RPMI8226 (cell line): ENCODE results near the gene APPL2.
"Not testable (repeated sequence)": the region's sequence is repeated elsewhere in the genome, so short reads cannot be mapped to it uniquely, and the experiment has no call there.

Experiments
- DNase-seq: peaks from one replicate; pipeline ENCODE4 v3.0.0-alpha.2; 2015

Gene APPL2

DNA sequence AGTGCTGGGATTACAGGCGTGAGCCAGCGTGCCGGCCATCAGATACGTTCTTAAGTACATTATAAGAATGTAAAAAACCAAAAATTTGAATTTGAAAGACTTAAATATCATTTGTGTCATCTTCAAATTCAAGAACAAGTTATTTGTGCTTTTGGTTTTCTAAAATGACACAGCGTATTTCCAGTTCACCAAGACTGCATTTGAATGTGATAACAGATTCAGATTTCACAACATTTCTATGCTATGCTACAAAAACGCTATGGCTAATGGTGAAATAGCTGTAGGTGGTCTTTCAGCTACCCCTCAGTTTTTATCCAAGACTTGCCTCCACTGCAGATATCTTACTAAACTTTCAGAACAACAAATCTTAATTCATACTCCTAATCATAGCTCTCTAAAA lies 46.7 kb downstream of the APPL2 start:
- DNase-seq: no peak

DNA sequence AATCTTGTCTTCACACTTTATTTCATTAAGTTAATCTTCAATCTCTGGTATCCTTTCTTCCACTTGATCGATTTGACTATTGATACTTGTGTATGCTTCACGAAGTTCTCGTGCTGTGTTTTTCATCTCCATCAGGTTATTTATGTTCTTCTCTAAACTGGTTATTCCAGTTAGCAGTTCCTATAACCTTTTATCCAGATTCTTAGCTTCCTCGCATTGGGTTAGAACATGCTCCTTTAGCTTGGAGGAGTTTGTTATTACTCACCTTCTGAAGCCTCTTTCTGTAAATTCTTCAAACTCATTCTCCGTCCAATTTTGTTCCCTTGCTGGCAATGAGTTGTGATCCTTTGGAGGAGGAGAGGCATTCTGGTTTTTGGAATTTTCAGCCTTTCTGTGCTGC lies 52.0 kb downstream of the APPL2 start:
- DNase-seq: not testable (repeated sequence)

DNA sequence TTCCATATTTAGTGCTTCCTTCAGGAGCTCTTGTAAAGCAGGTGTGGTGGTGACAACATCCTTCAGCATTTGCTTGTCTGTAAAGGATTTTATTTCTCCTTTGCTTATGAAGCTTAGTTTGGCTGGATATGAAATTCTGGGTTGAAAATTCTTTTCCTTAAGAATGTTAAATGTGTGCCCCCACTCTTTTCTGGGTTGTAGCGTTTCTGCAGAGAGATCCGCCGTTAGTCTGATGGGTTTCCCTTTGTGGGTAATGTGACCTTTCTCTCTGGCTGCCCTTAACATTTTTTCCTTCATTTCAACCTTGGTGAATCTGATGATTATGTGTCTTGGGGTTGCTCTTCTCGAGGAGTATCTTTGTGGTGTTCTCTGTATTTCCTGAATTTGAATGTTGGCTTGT lies 52.6 kb downstream of the APPL2 start:
- DNase-seq: not testable (repeated sequence)

DNA sequence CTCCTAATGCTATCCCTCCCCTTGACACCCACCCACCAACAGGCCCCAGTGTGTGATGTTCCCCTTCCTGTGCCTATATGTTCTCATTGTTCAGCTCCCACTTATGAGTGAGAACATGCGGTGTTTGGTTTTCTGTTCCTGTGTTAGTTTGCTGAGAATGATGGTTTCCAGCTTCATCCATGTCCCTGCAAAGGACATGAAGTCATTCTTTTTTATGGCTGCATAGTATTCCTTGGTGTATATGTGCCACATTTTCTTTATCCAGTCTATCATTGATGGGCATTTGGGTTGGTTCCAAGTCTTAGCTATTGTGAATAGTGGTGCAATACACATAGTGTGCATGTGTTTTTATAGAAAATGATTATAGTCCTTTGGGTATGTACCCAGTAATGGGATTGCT lies 56.9 kb downstream of the APPL2 start:
- DNase-seq: not testable (repeated sequence)

DNA sequence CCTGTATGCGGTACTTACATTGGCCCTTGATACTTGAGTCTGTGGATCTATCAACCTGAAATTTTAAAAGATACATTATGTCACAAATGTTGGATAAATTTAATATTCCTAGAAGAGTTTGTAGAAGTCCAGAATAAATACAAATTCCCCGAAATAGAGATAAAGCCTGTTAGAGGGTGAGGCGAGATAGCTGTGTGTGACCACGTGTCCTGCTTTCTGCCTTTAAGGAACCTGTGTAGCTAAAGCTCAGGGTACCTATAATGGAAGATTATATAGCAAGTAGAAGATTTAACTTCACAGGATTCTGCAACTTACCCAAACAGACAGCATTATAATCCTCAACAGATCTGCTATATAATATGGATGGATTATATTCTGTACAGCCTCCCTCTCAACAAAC lies 58.8 kb downstream of the APPL2 start:
- DNase-seq: no peak

DNA sequence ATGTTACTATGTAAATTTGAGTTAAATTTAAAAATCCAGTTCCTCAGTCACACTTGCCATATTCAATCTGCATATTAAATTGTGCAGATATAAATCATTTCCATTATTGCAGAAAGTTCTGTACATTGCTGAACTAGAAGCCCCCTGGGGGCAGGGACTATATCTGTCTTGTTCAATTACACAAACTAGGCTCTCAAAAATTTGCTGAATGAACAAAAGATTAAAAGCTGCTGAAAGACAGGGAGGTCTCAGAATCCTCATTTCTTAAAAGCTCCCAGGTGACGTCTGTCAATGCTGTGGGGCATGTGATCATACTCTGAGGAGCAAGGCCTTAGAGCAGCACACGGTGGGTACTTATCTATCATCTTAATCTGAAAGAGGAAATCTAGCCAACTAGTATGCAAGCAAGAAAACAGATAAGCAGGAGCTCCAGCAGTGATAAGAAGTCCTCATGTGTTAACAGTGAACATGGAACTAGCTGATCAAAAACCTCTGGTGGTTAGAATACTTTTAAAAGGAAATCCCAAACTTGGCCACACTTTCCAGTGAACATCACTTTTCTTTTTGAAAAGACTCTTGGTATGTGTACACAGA lies 60.5 kb downstream of the APPL2 start:
- DNase-seq: no peak

DNA sequence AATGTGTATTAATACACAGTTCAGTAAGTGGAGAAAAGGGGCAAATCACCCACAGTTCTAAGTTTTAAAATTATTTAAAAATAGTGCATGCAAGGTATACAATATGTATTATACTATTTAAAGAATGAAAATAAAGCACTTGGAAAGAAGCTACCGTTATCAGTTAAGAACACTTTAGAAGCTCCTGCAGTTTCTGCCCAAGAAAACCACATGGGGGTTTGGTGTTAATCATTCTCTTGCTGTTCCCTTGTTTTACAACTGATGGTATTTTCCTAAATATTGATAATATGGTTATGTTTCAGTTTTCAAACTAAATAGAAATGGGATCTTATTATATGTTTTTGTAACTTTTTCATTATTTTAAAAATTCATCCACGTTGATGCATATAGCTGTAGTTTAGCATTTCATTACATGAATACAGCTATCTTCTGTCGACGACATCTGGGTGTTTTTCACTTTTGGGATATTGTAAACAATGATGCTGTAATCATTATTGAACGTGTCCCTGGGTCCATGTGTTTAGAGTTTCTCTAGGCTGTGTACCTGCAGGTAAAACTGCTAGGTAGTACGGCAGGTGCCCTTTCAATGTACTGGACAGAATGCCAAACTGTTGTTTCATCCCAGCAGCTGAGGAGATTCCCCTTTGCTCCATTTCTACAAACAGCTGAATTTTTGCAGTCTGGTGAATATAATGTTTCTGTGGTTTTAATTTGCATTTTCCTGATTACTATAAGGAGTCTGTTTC lies 64.1 kb downstream of the APPL2 start:
- no peak for DNase-seq

DNA sequence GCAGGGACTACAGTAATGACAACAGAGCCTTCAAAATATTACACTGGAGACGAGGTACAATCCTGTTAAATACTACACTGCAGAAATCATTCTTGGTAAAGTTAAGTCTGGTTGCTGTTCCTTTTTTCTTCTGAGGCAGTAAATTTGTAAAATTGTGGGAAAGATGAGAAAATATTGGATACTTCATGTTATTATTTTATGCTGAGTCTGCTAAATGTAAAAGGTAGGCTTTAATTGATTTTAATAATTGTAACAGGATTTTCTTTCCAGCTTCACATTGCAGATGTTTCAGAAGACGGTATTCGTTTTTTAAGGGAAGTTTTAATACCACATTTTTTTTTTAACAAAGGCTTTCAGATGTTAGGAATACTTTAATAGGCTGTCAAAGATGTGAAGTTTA lies 65.8 kb downstream of the APPL2 start:
- DNase-seq: no peak

DNA sequence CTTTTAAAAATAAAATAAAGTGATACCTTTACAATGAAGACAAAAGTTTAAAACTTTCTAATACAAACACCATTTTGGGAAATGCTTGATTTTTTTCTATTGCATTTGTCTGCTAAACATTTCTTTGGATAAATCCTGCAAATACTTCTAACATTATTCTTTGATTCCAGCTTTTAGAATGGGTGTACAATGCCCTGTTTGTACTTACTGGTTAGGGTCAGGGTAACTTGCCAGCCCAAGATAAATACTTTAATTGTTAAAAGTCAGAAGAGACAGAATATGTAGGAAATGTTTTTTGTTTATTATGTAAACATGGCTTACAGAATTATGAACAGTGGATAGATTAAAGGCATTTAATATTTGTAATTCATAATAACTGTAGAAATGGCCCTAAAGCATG lies 68.0 kb downstream of the APPL2 start:
- no peak for DNase-seq

DNA sequence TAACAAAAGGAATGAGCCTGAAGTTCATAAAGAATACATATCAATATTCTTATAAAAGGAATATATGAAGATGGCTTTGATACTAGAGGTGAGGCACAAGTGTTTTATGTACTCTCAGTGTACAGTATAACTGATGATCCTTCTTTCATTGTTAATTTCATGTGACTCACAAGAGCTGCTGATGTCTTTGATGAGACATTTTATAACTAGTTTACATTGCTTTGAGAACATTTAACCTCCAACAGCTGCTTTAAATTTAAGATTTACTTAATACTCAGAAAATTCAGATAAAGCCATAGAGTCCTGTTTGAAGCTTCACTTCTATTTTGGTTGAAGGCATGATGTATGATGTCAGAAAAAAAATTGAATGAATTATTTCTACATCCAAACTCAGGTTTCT lies 68.6 kb downstream of the APPL2 start:
- DNase-seq: no peak

DNA sequence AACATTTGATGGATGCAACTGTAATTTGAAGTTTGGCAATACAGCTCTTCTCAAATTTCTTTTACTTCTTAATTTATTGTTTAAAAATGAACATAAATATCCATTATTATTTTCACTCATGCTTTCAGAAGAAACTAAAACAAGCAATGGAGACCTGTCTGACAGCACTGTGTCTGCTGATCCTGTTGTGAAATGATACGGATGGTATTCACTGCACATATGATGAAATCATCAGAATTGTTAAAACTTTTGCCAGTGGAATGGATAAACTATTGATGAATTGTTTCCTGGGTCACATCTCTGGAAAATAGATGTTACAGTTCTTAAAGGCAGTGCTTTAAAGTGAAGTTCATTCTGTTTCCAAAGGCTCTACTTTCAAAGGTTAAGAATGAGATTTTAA lies 69.2 kb downstream of the APPL2 start:
- DNase-seq: no peak

DNA sequence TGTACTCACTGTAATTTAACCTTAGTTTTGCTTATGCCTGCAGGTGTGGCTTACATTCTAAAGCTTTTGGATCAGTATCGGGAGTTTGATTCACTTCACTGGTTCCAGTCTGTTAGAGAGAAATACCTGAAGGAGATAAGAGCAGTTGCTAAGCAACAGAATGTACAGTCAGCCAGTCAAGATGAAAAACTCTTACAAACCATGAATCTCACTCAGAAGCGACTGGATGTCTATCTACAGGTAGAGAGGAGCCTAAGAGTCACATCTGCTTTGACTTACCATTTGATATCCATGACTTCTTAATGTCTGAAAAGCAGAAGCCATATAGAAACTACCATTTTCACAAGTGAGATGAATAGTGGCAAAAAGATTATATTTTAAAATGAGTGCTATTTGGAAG lies 71.9 kb downstream of the APPL2 start:
- no peak for DNase-seq

DNA sequence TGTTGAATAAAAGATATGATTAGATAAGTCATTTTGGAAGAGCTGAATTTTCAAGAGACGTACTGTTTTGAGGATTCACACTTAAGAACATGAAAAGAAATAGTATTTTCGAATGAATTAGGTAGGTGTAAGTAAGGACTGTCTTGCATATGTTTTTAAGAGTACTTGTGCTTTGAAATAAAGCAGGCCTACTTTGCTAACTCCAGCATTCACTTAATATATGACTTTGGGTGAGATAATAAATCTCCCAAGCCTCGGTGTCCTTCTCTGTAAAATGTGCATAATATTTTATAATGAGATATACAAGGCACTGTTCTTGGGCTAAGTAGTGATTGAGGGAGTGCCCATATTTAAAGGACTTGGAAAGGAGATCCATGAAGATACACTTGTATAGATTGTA lies 73.8 kb downstream of the APPL2 start:
- no peak for DNase-seq

DNA sequence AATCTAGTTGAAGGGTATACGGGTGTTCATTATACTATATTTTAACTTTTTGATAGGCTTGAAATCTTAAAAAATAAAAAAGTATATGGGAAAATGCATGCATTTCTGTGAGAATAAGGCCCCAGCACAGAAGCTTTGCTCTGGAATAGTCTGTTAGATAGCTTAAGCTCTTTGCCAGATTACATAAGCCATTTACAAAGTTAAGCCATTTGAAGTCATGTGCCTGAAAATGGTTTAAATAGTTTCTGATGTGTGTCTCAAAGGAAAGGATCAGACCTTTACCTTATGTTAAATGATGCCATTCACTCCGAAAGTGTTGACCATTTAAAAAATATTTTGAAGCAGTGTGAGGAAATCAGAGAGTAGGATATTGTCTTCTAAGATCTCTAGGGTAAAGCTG lies 77.1 kb downstream of the APPL2 start:
- DNase-seq: no peak

DNA sequence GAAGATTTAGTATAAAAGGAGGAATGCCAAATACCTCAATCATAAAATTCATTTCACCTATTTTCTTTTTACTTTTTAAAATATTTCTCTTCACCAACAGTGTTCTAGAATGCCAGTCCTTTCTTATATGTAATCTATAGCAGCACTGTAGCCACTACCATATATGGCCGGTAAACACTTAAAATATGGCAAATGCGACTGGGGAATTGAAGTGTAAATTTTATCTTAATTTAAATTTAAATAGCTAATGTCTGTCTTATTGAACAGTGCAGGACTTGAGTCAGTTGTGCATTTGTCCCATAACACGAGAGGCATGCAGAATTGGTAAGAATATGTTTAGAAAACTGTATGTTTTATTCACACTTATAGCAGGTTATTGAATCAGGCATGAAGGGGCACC lies 78.4 kb downstream of the APPL2 start:
- no peak for DNase-seq

DNA sequence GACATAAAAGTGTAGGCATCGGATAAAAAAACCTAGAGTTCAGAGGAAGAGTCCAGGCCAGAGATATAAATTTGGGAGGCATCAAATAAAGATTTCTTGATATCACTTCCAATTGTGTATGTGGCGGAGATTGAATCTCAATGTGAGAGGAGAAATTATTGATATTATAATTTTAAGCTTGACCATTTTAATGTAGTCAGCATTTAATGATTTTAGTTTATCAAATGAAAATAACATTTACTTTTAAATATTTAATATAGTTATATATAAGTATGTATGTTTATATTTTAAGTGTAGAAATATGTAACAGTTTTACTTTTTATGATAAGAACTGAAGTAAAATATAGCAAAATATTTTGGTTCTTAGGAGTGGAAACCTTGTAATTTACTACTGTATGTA lies 79.7 kb downstream of the APPL2 start:
- no peak for DNase-seq

DNA sequence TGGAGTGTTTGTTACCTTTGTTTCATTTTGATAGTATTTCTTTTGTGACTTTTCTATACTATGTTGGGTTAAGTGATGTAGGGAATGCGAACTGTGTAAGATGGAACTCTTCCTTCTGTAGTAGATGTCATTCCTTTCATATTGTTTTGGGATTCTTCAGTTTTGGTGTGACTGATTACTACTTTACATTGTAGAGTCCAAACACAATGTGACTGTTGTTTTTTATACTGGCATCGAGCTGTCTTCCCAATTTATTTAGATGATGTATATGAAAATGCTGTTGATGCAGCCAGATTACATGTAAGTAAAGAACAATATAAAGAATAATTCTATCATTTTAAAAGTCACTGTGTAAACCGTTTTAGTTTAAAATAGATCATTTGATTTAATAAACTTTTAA lies 93.7 kb downstream of the APPL2 start:
- no peak for DNase-seq

DNA sequence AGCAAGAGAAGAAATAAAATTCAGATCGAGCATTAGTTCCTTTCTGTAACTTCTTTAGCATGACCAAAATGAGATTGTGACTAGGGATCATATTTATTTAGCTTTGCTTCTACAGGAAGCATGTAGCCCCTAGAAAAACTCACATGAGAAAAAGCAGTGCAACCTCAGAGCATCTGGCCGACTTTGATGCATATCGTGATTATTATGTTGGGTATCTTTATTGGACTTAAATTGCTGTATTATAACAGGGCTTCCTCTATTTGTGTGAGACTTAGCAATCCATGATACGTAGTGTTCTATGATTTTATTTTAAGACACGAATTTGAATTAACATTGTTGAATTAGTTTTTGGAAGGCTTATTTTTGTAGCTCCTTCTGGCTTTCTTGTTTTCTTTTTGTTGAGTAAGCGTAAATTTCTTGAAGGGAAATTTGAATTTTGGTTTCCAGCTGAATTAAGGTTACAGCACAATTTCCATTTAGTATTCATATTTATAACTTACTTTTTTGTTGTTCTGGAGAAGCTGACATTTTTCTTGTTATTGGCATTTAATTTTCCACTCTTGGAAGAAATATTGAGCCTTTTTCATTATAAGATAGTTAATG lies 94.6 kb downstream of the APPL2 start:
- DNase-seq: no peak

DNA sequence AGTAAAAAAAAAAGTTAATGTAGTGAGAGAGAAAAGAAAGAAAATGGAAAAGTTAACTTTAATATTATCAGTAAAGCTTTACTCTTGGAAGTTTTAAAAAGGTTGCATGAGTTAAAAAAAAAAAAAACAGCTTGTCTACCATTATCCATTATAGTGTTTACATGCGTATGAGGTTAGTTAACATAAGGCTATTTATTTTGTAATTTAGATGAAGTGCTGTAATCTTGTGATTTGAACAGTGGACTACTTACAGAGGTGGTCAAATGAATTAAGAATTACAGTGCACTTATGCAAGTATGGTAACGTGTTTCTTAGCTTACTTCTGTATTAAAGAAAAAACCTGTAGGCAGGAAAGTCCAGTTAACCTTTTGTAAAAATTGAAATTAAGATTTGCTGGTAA lies 97.7 kb downstream of the APPL2 start:
- DNase-seq: no peak
